HUES64 (cell line): ENCODE measurements around the gene PDX1. TPM values are rescaled to one million over a fixed set of nuclear protein-coding genes. Genes with fewer than 3 reads are reported as not detected.

ENCODE experiments used
- H3K27ac ChIP-seq: 2 replicates; pipeline ENCODE4 v1.7.0; 2013; ENCODE audit warnings: low read depth, low read length, inconsistent platforms
- H3K27me3 ChIP-seq: 2 replicates; pipeline ENCODE4 v1.6.1; 2013; ENCODE audit warnings: mild to moderate bottlenecking, low read length; ENCODE audit not compliant: insufficient read depth
- H3K36me3 ChIP-seq: 2 replicates; pipeline ENCODE4 v1.6.1; 2013; ENCODE audit warnings: mild to moderate bottlenecking, low read length; ENCODE audit not compliant: insufficient read depth
- H3K4me1 ChIP-seq: 2 replicates; pipeline ENCODE4 v1.6.1; 2013; ENCODE audit warnings: mild to moderate bottlenecking, low read length, moderate library complexity; ENCODE audit not compliant: insufficient read depth
- H3K4me3 ChIP-seq: 2 replicates; pipeline ENCODE4 v1.5.1; 2013; ENCODE audit warnings: mild to moderate bottlenecking, low read length, moderate library complexity
- H3K9ac ChIP-seq: 2 replicates; pipeline ENCODE4 v1.6.1; 2013; ENCODE audit warnings: mild to moderate bottlenecking, low read depth, low read length
- H3K9me3 ChIP-seq: 2 replicates; pipeline ENCODE4 v1.6.1; 2013; ENCODE audit warnings: low read depth, low read length; ENCODE audit not compliant: insufficient read depth
- WGBS: fragments of 150-250, 120-280 bp; methylation state at CpG from one replicate; pipeline ENCODE4 v1.1.7; 2013; ENCODE audit warnings: missing lambda C conversion rate; 5-methylcytosine and 5-hydroxymethylcytosine counted together
- polyA plus RNA-seq, 2 experiments: library from polyadenylated mRNA; stranded (reverse); fragments of 50-300 nt; gene quantifications; one replicate each; pipeline ENCODE4 v1.2.3, GENCODE V29; 2013

Gene PDX1
- not detected for polyA plus RNA-seq (2013, experiment 1 of 2)
- not detected for polyA plus RNA-seq (2013, experiment 2 of 2)

DNA sequence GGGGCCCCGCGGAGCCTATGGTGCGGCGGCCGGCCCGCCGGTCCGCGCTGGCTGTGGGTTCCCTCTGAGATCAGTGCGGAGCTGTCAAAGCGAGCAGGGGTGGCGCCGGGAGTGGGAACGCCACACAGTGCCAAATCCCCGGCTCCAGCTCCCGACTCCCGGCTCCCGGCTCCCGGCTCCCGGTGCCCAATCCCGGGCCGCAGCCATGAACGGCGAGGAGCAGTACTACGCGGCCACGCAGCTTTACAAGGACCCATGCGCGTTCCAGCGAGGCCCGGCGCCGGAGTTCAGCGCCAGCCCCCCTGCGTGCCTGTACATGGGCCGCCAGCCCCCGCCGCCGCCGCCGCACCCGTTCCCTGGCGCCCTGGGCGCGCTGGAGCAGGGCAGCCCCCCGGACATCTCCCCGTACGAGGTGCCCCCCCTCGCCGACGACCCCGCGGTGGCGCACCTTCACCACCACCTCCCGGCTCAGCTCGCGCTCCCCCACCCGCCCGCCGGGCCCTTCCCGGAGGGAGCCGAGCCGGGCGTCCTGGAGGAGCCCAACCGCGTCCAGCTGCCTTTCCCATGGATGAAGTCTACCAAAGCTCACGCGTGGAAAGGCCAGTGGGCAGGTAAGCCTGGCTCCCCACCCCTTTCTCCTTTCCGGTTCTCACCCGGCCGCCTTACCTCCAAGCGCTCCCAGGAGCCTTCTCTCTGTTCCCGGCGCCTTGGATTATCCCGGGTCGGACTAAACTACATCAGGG lies at the start of gene PDX1:
Gene PDX1 (plus strand): TSS at position 67 of the 743 bp plus-strand sequence. CDS start 139 bp downstream, at position 206.
- peaks cover 100% of the 10 kb centered on the region for H3K27me3 ChIP-seq
- WGBS = 1% methylated on average over 76 of the region's 76 CpGs
- peaks cover 15% of the 10 kb centered on the region for H3K4me1 ChIP-seq
- H3K9me3 ChIP-seq = no peaks in the 10 kb centered on the region
- H3K27ac ChIP-seq = no peak within 1 kb of the TSS
- no peaks in the 10 kb centered on the region for H3K36me3 ChIP-seq
- H3K9ac ChIP-seq = no peak within 1 kb of the TSS
- 0 out of 2 replicates have a peak within 1 kb of the TSS, but pooled peaks have one; percentile 14 for H3K4me3 ChIP-seq

DNA sequence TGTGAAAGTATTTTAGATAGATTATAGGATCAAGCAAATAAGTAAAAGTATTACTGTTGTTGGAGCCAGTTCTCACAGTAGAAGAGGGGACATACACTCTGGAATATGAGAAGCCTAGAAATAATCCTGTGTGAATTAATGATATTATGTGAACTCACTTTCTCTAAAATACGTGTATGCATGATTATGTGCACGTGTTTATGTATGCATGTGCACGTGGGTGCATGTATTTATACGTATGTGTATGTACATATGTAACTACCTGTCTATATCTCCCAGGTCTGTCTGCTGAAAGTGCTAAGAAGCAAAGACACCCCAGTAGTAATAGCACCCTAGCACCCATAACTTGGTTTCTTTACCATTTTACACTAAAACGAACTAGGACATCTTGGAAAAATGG lies 41.5 kb upstream of the PDX1 start:
- H3K27ac ChIP-seq = no peak overlapping the region
- H3K4me1 ChIP-seq = no peaks in the 10 kb centered on the region
- H3K9ac ChIP-seq = no peak overlapping the region
- H3K36me3 ChIP-seq = no peaks in the 10 kb centered on the region
- WGBS = 88% methylated on average over 2 of the region's 5 CpGs
- no peaks in the 10 kb centered on the region for H3K9me3 ChIP-seq
- H3K27me3 ChIP-seq = peaks cover 32% of the 10 kb centered on the region
- no peak overlapping the region for H3K4me3 ChIP-seq

DNA sequence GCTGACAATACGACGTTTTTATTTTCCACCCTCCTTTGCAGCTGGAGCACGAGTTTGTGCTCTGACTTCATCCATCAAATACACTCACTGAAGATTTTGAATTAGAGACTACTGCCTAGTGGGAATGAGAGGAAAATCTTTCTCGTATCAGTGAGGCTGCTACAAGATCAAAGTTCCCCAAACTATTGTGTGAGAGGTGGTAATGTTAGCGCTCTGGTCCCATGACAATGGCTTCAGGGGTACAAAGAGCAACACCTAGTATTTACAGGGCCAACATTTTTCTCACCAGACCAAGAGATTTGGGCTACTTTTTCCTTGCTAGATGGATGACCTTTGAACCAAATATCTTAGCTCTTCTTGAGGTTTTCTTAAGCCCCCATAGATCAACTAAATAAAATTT lies 30.3 kb upstream of the PDX1 start:
- 75% methylated on average over 4 of the region's 5 CpGs for WGBS
- no peak overlapping the region for H3K9ac ChIP-seq
- peaks cover 21% of the 10 kb centered on the region; the same call in 1 of the 2 replicates for H3K27me3 ChIP-seq
- H3K36me3 ChIP-seq = no peaks in the 10 kb centered on the region
- H3K9me3 ChIP-seq = no peaks in the 10 kb centered on the region
- H3K4me3 ChIP-seq = no peak overlapping the region
- H3K27ac ChIP-seq = no peak overlapping the region
- no peaks in the 10 kb centered on the region for H3K4me1 ChIP-seq

DNA sequence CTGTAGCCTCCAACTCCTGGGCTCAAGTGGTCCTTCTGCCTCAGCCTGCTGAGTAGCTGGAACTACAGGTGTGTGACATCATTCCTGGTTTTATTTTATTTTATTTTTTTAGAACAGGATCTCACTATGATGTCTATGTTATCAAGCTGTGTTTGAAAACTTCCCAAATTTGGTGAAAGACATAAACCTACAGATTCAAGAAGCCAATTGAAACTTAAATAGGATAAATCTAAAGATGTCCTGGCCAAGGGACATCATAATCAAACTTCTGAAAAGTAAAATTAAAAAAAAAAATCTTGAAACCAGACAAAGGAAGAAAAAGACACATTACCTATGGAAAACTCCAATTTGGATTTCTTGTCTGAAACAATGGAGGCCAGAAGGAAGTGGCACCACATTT lies 23.1 kb upstream of the PDX1 start:
- no peaks in the 10 kb centered on the region for H3K4me1 ChIP-seq
- H3K9ac ChIP-seq = no peak overlapping the region
- H3K36me3 ChIP-seq = no peaks in the 10 kb centered on the region
- H3K4me3 ChIP-seq = no peak overlapping the region
- H3K27me3 ChIP-seq = peaks cover 10% of the 10 kb centered on the region; the same call in 1 of the 2 replicates
- H3K9me3 ChIP-seq = no peaks in the 10 kb centered on the region
- no peak overlapping the region for H3K27ac ChIP-seq

DNA sequence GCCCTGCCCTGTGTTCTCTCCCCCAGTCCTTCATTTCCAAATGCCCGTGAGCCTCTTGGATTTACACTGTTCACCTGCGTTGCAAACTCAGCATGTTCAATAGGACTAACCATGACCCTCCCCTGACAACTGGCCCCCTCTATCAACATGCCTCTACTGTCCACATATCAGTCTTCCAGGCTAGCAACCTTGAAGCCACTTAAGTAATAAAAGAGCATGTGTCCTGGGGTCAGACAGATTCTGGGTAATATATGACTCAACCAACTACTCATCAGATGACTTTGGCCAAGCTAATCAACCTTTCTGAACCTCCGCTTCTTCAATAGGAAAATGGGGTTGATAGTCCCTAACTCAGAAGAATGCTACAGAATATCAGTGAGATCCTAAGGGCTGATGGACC lies 15.1 kb upstream of the PDX1 start:
- Histone ChIP-seq H3K4me1 (no peaks in the 10 kb centered on the region), H3K27ac (no peak overlapping the region), H3K9ac (no peak overlapping the region), H3K36me3 (no peaks in the 10 kb centered on the region), H3K4me3 (no peak overlapping the region), H3K9me3 (no peaks in the 10 kb centered on the region), H3K27me3 (peaks cover 72% of the 10 kb centered on the region)
- WGBS = 96% methylated on average over 3 of the region's 3 CpGs

DNA sequence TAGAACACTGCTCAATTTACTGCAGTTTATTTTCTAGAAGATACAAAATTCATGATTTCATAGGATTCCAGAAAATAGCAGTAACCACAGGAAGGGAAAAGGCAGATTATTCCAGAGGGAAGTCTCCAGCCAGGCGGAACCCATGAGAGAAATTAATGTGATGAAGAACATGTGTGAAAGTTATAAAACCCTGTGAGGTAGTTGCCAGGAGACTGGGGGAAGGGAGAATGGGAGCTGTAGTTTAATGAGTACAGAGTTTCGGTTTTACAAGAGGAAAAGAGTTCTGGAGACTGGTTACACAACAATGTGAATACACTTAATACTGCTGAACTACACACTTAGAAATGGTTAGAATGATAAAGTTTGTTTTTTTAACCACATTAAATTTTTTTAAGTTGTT lies 14.2 kb upstream of the PDX1 start:
- Histone ChIP-seq H3K9me3 (no peaks in the 10 kb centered on the region), H3K27ac (no peak overlapping the region), H3K36me3 (no peaks in the 10 kb centered on the region), H3K4me1 (no peaks in the 10 kb centered on the region), H3K27me3 (peaks cover 81% of the 10 kb centered on the region), H3K4me3 (no peak overlapping the region), H3K9ac (no peak overlapping the region)
- WGBS = 89% methylated on average over 2 of the region's 2 CpGs

DNA sequence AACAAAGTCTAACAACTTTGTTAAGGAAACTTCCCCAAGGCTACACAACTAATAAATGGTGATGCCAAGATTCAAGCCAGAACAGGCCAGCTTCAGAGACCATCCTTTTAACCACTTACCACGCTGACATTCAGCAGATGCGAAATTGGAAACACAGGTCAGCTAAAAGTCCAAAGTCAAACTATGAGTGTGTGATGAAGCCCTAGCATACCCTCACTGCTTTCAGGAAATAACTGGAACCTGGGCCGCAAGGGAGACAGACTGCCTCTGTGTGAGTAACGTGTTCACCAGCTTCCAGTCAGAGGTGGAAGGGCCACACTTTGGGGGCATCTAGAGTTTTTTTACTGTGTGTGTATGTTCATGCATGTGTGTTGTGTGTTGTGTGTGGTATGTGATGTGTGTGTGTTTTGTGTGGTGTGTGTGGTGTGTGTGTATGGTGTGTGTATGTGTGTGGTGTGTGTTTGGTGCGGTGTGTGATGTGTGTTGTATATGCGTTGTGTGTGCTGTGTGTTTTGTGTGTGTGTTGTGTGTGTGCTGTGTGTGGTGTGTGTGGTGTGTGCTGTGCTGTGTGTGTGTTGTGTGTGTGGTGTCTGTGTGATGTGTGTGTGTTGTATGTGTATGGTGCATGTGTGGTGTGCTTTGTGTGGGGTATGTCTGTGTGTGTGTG lies 12.5 kb upstream of the PDX1 start:
- no peak overlapping the region for H3K27ac ChIP-seq
- H3K9me3 ChIP-seq = no peaks in the 10 kb centered on the region
- H3K4me3 ChIP-seq = no peak overlapping the region
- WGBS = 93% methylated on average over 6 of the region's 6 CpGs
- no peaks in the 10 kb centered on the region for H3K4me1 ChIP-seq
- no peaks in the 10 kb centered on the region for H3K36me3 ChIP-seq
- H3K9ac ChIP-seq = no peak overlapping the region
- peaks cover 87% of the 10 kb centered on the region for H3K27me3 ChIP-seq

DNA sequence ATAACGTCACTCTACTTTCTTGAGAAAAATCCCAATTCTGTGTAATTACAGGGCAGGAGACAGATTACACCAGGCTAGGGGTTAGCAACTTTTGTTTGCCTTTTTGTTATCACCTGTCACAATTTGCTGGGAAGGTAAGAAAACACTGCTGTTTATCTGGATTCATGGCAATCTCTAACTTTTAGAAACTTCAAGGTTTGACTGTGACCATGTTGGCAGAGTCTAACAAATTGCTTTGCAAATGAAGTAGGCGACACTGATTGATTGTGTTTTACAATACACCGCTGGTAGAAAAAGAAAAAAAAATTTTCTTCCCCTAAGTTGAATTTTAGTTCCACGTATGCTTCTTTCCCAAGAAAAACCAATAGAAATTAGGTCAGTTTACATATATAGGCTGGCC lies 10.4 kb upstream of the PDX1 start:
- Histone ChIP-seq H3K9me3 (no peaks in the 10 kb centered on the region), H3K27ac (no peak overlapping the region), H3K4me1 (no peaks in the 10 kb centered on the region), H3K27me3 (peaks cover 91% of the 10 kb centered on the region), H3K36me3 (no peaks in the 10 kb centered on the region), H3K9ac (no peak overlapping the region), H3K4me3 (no peak overlapping the region)
- WGBS = 94% methylated on average over 3 of the region's 4 CpGs

DNA sequence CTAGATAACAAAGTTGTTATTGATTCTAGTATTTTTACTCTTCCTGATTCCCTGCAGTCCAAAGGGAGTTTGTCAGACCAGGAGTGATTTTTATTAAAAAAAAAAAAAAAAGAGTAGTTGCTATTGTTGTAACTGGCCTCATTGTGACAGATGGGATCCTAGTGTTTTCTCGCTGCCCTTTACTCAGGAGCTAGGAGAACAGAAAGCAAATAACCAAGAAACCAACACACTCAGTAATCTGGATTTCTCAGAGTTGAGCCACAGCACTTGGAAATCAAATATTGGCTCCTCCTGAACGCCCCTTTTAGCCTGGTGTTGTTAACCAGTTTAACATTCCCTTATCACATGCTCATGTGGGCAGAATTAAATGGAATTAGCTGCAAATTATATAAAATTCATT lies 8.3 kb upstream of the PDX1 start:
- peaks cover 8% of the 10 kb centered on the region for H3K4me1 ChIP-seq
- H3K9me3 ChIP-seq = no peaks in the 10 kb centered on the region
- no peak overlapping the region for H3K4me3 ChIP-seq
- peaks cover 94% of the 10 kb centered on the region for H3K27me3 ChIP-seq
- H3K27ac ChIP-seq = no peak overlapping the region
- WGBS = 53% methylated on average over 2 of the region's 2 CpGs
- no peak overlapping the region for H3K9ac ChIP-seq
- H3K36me3 ChIP-seq = no peaks in the 10 kb centered on the region

DNA sequence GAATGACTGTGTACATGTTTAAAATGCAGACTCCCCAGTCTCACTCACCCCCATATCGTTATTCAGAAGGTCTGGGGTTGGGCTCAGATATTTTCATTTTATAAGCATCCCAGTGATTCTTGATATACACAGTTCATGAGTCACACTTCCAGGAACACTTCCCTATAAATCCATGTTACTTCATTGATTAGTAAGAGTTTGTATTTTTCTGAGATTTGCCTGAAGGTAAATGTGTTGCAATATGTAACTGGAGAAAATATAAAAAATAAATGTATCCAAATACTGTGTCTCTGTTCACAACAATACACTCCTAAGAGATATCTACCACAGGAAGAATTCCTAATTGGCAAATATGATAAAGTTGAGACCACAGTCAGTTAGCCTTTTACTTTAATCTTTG lies 6.6 kb upstream of the PDX1 start:
- Histone ChIP-seq H3K27me3 (peaks cover 97% of the 10 kb centered on the region), H3K27ac (no peak overlapping the region), H3K4me1 (peaks cover 13% of the 10 kb centered on the region), H3K36me3 (no peaks in the 10 kb centered on the region), H3K9me3 (no peaks in the 10 kb centered on the region), H3K9ac (no peak overlapping the region), H3K4me3 (no peak overlapping the region)
- 82% methylated on average over 1 of the region's 1 CpG for WGBS

DNA sequence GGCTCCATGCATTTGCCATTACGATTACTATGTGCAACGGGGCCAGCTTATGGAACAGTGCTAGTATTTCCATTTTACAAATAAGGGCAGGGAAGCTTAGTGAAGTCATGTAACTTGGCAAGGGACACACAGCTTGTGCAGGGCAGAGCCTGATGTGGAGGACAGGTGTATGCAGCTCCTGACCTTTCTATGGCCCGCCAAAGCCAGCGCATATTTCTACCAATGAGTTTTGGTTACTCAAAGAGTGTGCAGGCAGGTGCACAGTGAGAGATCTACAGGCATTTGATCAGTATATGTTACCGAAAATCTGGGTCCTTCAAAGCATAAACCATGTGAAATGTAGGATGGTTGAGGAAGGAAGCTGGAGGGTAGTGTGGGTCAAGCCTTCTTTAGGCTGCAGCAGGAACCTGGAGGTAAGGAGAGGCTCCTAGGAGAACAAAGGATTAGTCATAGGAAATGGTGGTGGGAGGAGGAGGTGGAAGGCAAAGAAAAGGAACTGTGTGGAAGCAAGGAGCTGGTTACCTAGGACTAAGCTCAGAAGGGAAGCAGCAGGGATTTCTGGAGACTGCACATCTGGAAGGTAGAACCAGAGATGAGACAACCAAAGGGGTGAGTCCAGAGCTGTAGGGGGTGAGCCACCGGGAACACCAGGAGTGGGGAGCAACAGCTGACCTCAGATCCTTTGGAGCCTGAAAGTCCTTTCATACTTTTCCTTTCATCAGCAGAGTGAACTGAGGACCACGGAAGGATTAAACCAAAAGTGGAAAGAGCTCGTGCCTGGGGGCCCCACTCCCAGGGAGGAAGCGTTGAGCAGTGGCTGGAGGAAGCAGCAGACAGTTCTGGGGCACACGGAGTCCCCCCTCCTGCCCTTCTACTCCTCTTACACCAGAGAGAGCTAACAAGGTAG lies 4.2 kb upstream of the PDX1 start:
- Histone ChIP-seq H3K9me3 (no peaks in the 10 kb centered on the region), H3K27me3 (peaks cover 97% of the 10 kb centered on the region), H3K36me3 (no peaks in the 10 kb centered on the region), H3K4me3 (no peak overlapping the region), H3K4me1 (peaks cover 13% of the 10 kb centered on the region), H3K9ac (no peak overlapping the region), H3K27ac (no peak overlapping the region)
- 52% methylated on average over 10 of the region's 10 CpGs for WGBS
